Measurements from ENCODE around the gene LYZL6.

LYZL6 gene

GRCh38 chr17:35972945-35973332, 29.4 kb upstream of the LYZL6 start:
- no peak for DNase-seq (ENCODE audit: insufficient read length)
- FAIRE-seq, result no peak
- TF ChIP-seq TAF1 (IDR thresholded peaks at IDR 0.05; ENCODE audit: borderline replicate concordance, low read depth, low read length) (no peak), POLR2AphosphoS5 (IDR thresholded peaks at IDR 0.05; ENCODE audit: low read depth, low read length) (no peak), POLR2A (IDR thresholded peaks at IDR 0.05; ENCODE audit: low read depth, low read length) (no peak)

DNA sequence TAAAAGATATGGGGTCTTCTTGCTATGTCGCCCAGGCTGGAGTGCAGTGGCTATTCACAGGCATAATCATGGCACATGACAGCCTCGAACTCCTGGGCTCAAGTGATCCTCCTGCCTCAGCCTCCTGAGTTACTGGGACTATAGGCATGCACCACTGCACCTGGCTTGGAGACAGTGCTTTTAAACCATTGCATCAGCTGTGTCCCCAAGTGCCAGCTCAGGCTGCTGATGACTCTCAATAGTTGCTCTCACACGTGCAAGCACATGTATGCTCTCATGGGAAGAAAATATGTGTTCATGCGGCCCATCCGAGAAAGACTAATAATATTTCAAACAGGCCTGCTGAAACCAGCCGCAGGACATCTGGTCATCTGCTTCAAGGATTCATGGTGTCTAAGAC, 29.0 kb upstream of the LYZL6 start:
- TF ChIP-seq POLR2AphosphoS5 (IDR thresholded peaks at IDR 0.05; ENCODE audit: low read depth, low read length) (no peak), TAF1 (IDR thresholded peaks at IDR 0.05; ENCODE audit: borderline replicate concordance, low read depth, low read length) (no peak), POLR2A (IDR thresholded peaks at IDR 0.05; ENCODE audit: low read depth, low read length) (no peak)
- DNase-seq (ENCODE audit: insufficient read length), result no peak
- no peak for FAIRE-seq

- DNase-seq (ENCODE audit: insufficient read length), result no peak
- FAIRE-seq, result no peak
- TF ChIP-seq POLR2A (IDR thresholded peaks at IDR 0.05; ENCODE audit: low read depth, low read length) (no peak), TAF1 (IDR thresholded peaks at IDR 0.05; ENCODE audit: borderline replicate concordance, low read depth, low read length) (no peak), POLR2AphosphoS5 (IDR thresholded peaks at IDR 0.05; ENCODE audit: low read depth, low read length) (no peak)
Measured at GRCh38 chr17:35972066-35972465, 28.6 kb upstream of the LYZL6 start.

GRCh38 chr17:35969558-35970380, 26.3 kb upstream of the LYZL6 start:
- FAIRE-seq (no peak), DNase-seq (ENCODE audit: insufficient read length) (peak; percentile 35)
- no peak for TF ChIP-seq POLR2A (IDR thresholded peaks at IDR 0.05; ENCODE audit: low read depth, low read length)
- no peak for TF ChIP-seq POLR2AphosphoS5 (IDR thresholded peaks at IDR 0.05; ENCODE audit: low read depth, low read length)
- no peak for TF ChIP-seq TAF1 (IDR thresholded peaks at IDR 0.05; ENCODE audit: borderline replicate concordance, low read depth, low read length)

DNA sequence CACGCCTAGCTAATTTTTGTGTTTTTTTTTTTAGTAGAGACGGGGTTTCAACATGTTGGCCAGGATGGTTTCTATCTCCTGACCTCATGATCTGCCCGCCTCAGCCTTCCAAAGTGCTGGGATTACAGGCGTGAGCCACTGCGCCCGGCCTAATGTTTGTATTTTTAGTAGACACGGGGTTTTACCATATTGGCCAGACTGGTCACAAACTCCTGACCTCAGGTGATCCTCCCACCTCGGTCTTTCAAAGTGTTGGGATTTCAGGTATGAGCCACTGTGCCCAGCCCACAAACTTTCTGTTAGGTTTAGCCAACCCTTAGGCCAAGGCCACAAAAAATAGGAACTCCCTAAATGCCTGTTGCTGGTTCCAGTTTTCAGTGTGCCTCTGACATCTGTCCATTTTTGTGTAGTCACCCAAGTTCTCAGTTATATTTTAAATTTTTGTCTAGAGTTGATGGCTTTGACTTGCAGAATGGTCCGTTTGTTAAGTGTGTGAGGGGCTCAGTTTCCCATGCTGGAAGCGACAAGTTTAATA, 25.1 kb upstream of the LYZL6 start:
- no peak for FAIRE-seq
- DNase-seq (ENCODE audit: insufficient read length), result no peak
- TF ChIP-seq TAF1 (IDR thresholded peaks at IDR 0.05; ENCODE audit: borderline replicate concordance, low read depth, low read length) (no peak), POLR2A (IDR thresholded peaks at IDR 0.05; ENCODE audit: low read depth, low read length) (no peak)

GRCh38 chr17:35965272-35965671, 21.8 kb upstream of the LYZL6 start:
- no peak for FAIRE-seq
- no peak for DNase-seq (ENCODE audit: insufficient read length)
- no peak for TF ChIP-seq POLR2AphosphoS5 (IDR thresholded peaks at IDR 0.05; ENCODE audit: low read depth, low read length)
- no peak for TF ChIP-seq POLR2A (IDR thresholded peaks at IDR 0.05; ENCODE audit: low read depth, low read length)
- TF ChIP-seq TAF1 (IDR thresholded peaks at IDR 0.05; ENCODE audit: borderline replicate concordance, low read depth, low read length), result no peak

- no peak for TF ChIP-seq POLR2AphosphoS5 (IDR thresholded peaks at IDR 0.05; ENCODE audit: low read depth, low read length)
- TF ChIP-seq TAF1 (IDR thresholded peaks at IDR 0.05; ENCODE audit: borderline replicate concordance, low read depth, low read length), result no peak
- TF ChIP-seq POLR2A (IDR thresholded peaks at IDR 0.05; ENCODE audit: low read depth, low read length), result no peak
- FAIRE-seq, result no peak
- no peak for DNase-seq (ENCODE audit: insufficient read length)
Measured at GRCh38 chr17:35963663-35964062, 20.1 kb upstream of the LYZL6 start.

- DNase-seq (ENCODE audit: insufficient read length) (no peak), FAIRE-seq (no peak)
- TF ChIP-seq TAF1 (IDR thresholded peaks at IDR 0.05; ENCODE audit: borderline replicate concordance, low read depth, low read length) (no peak), POLR2AphosphoS5 (IDR thresholded peaks at IDR 0.05; ENCODE audit: low read depth, low read length) (no peak), POLR2A (IDR thresholded peaks at IDR 0.05; ENCODE audit: low read depth, low read length) (no peak)
Measured at GRCh38 chr17:35953720-35954119, 10.2 kb upstream of the LYZL6 start.

- TF ChIP-seq POLR2A (IDR thresholded peaks at IDR 0.05; ENCODE audit: low read depth, low read length) (no peak), TAF1 (IDR thresholded peaks at IDR 0.05; ENCODE audit: borderline replicate concordance, low read depth, low read length) (no peak), POLR2AphosphoS5 (IDR thresholded peaks at IDR 0.05; ENCODE audit: low read depth, low read length) (no peak)
- no peak for DNase-seq (ENCODE audit: insufficient read length)
- no peak for FAIRE-seq
Measured at GRCh38 chr17:35949401-35949800, 5.9 kb upstream of the LYZL6 start.

DNA sequence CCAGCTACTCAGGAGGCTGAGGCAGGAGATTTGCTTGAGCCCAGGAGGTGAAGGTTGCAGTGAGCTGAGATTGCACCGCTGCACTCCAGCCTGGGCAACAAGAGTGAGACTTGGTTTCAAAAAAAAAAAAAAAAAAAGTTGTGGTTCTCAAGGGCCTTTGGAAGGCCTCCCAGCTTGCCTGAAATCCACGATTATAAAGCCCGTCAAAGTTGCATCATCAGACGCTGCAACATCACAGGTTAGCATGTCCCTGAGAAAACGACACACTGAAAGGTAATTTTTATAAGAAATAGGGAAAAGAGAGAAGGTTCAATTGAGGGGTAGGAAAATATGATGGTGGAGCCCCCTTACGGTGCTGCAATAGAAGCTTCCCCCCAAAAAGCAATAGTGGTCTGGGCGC, 4.6 kb upstream of the LYZL6 start:
- TF ChIP-seq POLR2A (IDR thresholded peaks at IDR 0.05; ENCODE audit: low read depth, low read length) (no peak), TAF1 (IDR thresholded peaks at IDR 0.05; ENCODE audit: borderline replicate concordance, low read depth, low read length) (no peak), POLR2AphosphoS5 (IDR thresholded peaks at IDR 0.05; ENCODE audit: low read depth, low read length) (no peak)
- FAIRE-seq, result no peak
- no peak for DNase-seq (ENCODE audit: insufficient read length)

- DNase-seq (ENCODE audit: insufficient read length), result no peak
- FAIRE-seq, result no peak
- TF ChIP-seq POLR2AphosphoS5 (IDR thresholded peaks at IDR 0.05; ENCODE audit: low read depth, low read length) (no peak), POLR2A (IDR thresholded peaks at IDR 0.05; ENCODE audit: low read depth, low read length) (no peak), TAF1 (IDR thresholded peaks at IDR 0.05; ENCODE audit: borderline replicate concordance, low read depth, low read length) (no peak)
Measured at GRCh38 chr17:35947156-35947585, 3.7 kb upstream of the LYZL6 start.

DNA sequence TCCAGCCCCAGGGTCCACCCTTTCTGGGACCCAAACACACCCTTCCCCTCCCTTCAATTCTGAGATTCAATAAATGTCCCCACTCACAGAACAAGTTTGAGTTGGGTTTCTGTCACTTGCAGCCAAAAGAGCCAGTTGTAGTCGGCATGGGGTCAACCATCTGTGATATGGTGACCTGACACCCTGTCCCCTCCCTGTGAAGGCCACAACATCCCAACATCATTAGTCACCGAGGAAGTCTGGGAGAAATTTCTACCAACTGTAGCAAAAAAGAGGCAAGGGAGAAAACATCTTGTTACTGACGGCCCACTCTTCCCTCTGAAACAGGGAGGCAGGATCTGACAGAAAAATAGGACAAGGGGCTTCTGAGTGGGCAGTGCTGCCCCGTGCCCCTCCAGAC, 638 bp upstream of the LYZL6 start:
- TF ChIP-seq POLR2A (IDR thresholded peaks at IDR 0.05; ENCODE audit: low read depth, low read length) (no peak), TAF1 (IDR thresholded peaks at IDR 0.05; ENCODE audit: borderline replicate concordance, low read depth, low read length) (no peak), POLR2AphosphoS5 (IDR thresholded peaks at IDR 0.05; ENCODE audit: low read depth, low read length) (no peak)
- FAIRE-seq (no peak), DNase-seq (ENCODE audit: insufficient read length) (no peak)

All from GM12892 (cell line).